ENCODE results near the gene RAP1GAP. TPM values are rescaled to one million over a fixed set of nuclear protein-coding genes. Genes with fewer than 3 reads are reported as not detected.

RAP1GAP gene
- total and polyA plus RNA-seq, 2 of the 13 experiments (the other 11 are each of a cell fraction or from before 2014, with no cell fraction given), result 11.9 to 37.5 TPM

DNA sequence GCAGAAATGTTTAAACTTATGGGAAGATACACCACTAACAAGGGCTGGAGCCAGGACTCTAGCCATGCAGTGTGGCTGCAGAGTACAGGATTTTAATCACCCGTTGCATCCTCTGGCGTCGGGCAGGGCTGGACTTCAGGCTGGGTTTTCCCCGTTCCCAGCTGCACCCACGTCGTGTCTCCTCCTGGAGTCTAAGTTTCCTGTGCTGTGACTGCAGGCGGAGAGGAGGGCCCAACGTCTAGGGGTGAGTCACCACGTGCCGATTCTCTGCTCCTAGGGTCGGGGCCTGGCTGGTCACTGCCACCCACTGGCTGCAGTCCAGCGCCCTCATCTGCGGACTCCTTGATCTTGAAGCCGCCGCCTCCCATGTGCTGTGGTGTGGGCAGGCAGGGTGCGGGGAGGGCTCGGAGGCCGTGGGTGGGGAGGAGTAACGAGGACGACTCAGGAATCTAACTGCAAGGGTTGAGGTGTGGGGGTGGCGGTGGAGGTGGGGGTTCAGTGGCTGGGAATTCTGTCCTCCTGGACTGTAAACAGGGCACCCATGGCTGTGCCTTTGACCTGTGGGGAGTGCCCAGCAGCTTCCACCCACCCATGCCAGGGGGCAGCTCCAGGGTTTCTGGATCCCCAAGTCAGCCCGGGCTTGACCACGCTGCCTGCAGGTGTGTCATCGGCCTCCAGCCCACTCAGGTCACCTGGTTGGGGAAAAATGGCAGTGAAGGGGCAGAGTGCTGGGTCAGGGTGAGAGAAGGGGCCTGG lies 82.1 kb downstream of the RAP1GAP start (continued):
- TF ChIP-seq, protein P1, sequence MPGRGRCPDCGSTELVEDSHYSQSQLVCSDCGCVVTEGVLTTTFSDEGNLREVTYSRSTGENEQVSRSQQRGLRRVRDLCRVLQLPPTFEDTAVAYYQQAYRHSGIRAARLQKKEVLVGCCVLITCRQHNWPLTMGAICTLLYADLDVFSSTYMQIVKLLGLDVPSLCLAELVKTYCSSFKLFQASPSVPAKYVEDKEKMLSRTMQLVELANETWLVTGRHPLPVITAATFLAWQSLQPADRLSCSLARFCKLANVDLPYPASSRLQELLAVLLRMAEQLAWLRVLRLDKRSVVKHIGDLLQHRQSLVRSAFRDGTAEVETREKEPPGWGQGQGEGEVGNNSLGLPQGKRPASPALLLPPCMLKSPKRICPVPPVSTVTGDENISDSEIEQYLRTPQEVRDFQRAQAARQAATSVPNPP (CRISPR knock-in tag; IDR thresholded peaks at IDR 0.05), result no peak
- TF ChIP-seq STAG1 (CRISPR knock-in tag; IDR thresholded peaks at IDR 0.05), result peak; percentile 31; the same call in 1 of the 2 replicates
- no peak for TF ChIP-seq RFX5 (IDR thresholded peaks at IDR 0.05; ENCODE audit: low read depth, low read length)
- TF ChIP-seq RARA (CRISPR knock-in tag; IDR thresholded peaks at IDR 0.05), result peak; percentile 66
- TF ChIP-seq, protein P2, sequence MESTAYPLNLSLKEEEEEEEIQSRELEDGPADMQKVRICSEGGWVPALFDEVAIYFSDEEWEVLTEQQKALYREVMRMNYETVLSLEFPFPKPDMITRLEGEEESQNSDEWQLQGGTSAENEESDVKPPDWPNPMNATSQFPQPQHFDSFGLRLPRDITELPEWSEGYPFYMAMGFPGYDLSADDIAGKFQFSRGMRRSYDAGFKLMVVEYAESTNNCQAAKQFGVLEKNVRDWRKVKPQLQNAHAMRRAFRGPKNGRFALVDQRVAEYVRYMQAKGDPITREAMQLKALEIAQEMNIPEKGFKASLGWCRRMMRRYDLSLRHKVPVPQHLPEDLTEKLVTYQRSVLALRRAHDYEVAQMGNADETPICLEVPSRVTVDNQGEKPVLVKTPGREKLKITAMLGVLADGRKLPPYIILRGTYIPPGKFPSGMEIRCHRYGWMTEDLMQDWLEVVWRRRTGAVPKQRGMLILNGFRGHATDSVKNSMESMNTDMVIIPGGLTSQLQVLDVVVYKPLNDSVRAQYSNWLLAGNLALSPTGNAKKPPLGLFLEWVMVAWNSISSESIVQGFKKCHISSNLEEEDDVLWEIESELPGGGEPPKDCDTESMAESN (CRISPR knock-in tag; conservative IDR thresholded peaks at IDR 0.05), result 0 out of 2 replicates have a peak, but pooled peaks have one; percentile 45
- TF ChIP-seq, protein P3, sequence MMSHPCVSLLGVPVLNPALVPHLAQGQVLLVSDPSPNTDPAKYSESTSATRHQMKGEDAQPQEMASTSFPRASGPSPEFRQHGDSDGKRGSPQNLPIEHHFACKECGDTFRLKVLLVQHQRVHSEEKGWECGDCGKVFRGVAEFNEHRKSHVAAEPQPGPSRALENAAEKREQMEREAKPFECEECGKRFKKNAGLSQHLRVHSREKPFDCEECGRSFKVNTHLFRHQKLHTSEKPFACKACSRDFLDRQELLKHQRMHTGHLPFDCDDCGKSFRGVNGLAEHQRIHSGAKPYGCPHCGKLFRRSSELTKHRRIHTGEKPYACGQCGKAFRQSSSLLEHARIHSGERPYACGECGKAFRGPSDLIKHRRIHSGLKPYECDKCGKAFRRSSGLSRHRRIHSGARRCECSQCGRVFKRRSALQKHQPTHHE (CRISPR knock-in tag; IDR thresholded peaks at IDR 0.05; ENCODE audit: borderline replicate concordance), result no peak
- TF ChIP-seq ZNF777 (CRISPR knock-in tag; IDR thresholded peaks at IDR 0.05), result peak; percentile 70
- TF ChIP-seq IKZF1 (IDR thresholded peaks at IDR 0.05), result no peak
- TF ChIP-seq, protein P4, sequence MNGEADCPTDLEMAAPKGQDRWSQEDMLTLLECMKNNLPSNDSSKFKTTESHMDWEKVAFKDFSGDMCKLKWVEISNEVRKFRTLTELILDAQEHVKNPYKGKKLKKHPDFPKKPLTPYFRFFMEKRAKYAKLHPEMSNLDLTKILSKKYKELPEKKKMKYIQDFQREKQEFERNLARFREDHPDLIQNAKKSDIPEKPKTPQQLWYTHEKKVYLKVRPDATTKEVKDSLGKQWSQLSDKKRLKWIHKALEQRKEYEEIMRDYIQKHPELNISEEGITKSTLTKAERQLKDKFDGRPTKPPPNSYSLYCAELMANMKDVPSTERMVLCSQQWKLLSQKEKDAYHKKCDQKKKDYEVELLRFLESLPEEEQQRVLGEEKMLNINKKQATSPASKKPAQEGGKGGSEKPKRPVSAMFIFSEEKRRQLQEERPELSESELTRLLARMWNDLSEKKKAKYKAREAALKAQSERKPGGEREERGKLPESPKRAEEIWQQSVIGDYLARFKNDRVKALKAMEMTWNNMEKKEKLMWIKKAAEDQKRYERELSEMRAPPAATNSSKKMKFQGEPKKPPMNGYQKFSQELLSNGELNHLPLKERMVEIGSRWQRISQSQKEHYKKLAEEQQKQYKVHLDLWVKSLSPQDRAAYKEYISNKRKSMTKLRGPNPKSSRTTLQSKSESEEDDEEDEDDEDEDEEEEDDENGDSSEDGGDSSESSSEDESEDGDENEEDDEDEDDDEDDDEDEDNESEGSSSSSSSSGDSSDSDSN (CRISPR knock-in tag; IDR thresholded peaks at IDR 0.05), result peak; percentile 50; the same call in 1 of the 2 replicates
- no peak for TF ChIP-seq PHF20 (CRISPR knock-in tag; IDR thresholded peaks at IDR 0.05)
- TF ChIP-seq, protein P5, sequence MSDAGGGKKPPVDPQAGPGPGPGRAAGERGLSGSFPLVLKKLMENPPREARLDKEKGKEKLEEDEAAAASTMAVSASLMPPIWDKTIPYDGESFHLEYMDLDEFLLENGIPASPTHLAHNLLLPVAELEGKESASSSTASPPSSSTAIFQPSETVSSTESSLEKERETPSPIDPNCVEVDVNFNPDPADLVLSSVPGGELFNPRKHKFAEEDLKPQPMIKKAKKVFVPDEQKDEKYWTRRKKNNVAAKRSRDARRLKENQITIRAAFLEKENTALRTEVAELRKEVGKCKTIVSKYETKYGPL (CRISPR knock-in tag; IDR thresholded peaks at IDR 0.05), result no peak
- TF ChIP-seq, protein P6, sequence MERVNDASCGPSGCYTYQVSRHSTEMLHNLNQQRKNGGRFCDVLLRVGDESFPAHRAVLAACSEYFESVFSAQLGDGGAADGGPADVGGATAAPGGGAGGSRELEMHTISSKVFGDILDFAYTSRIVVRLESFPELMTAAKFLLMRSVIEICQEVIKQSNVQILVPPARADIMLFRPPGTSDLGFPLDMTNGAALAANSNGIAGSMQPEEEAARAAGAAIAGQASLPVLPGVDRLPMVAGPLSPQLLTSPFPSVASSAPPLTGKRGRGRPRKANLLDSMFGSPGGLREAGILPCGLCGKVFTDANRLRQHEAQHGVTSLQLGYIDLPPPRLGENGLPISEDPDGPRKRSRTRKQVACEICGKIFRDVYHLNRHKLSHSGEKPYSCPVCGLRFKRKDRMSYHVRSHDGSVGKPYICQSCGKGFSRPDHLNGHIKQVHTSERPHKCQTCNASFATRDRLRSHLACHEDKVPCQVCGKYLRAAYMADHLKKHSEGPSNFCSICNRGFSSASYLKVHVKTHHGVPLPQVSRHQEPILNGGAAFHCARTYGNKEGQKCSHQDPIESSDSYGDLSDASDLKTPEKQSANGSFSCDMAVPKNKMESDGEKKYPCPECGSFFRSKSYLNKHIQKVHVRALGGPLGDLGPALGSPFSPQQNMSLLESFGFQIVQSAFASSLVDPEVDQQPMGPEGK (CRISPR knock-in tag; IDR thresholded peaks at IDR 0.05), result peak; percentile 64
- TF ChIP-seq ZSCAN25 (CRISPR knock-in tag; IDR thresholded peaks at IDR 0.05), result peak; percentile 71; the same call in 1 of the 2 replicates
- no peak for TF ChIP-seq AKAP8 (CRISPR knock-in tag; IDR thresholded peaks at IDR 0.05)
- no peak for TF ChIP-seq ZNF34 (CRISPR knock-in tag; IDR thresholded peaks at IDR 0.05; ENCODE audit: borderline replicate concordance)
- peak; percentile 38; the same call in 1 of the 3 replicates for TF ChIP-seq MXI1 (IDR thresholded peaks at IDR 0.05; ENCODE audit: borderline replicate concordance, low read depth, low read length)
- TF ChIP-seq, protein P7, sequence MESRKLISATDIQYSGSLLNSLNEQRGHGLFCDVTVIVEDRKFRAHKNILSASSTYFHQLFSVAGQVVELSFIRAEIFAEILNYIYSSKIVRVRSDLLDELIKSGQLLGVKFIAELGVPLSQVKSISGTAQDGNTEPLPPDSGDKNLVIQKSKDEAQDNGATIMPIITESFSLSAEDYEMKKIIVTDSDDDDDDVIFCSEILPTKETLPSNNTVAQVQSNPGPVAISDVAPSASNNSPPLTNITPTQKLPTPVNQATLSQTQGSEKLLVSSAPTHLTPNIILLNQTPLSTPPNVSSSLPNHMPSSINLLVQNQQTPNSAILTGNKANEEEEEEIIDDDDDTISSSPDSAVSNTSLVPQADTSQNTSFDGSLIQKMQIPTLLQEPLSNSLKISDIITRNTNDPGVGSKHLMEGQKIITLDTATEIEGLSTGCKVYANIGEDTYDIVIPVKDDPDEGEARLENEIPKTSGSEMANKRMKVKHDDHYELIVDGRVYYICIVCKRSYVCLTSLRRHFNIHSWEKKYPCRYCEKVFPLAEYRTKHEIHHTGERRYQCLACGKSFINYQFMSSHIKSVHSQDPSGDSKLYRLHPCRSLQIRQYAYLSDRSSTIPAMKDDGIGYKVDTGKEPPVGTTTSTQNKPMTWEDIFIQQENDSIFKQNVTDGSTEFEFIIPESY (CRISPR knock-in tag; IDR thresholded peaks at IDR 0.05), result no peak

Measured in HepG2 (cell line).